Heart left ventricle (tissue), 16 donors: ENCODE results near the gene PRSS23. TPM values are rescaled to one million over a fixed set of nuclear protein-coding genes. Genes with fewer than 3 reads are reported as not detected.

Source experiments
- ATAC-seq, 4 donors: fragments of 200-7000 bp; cut with Tn5 transposase; one replicate each; pipeline ENCODE4 v1.9.1; 2020 to 2022; ENCODE audit warnings: moderate library complexity in 4 of 4, mild to moderate bottlenecking in 3 of 4, moderate number of reproducible peaks in 1 of 4
- DNase-seq, 5 donors: peaks; one replicate each; pipeline ENCODE4 v3.0.0-alpha.2; 2020
- H3K27ac ChIP-seq, 12 donors: fragments of 200-600 bp; sonication (generic) in 4 of 12; one replicate each; pipeline versions ENCODE4 v1.5.0 to v1.8.0; 2016 to 2022; ENCODE audit warnings: mild to moderate bottlenecking in 2 of 12
- H3K27me3 ChIP-seq, 9 donors: fragments of 200-600 bp; sonication (generic) in 2 of 9; one replicate each; pipeline versions ENCODE4 v1.5.1 to v1.8.0; 2016 to 2022; ENCODE audit warnings: mild to moderate bottlenecking in 3 of 9
- H3K36me3 ChIP-seq, 9 donors: fragments of 200-600 bp; sonication (generic) in 2 of 9; one replicate each; pipeline versions ENCODE4 v1.5.0 to v1.8.0; 2018 to 2022; ENCODE audit warnings: mild to moderate bottlenecking in 2 of 9
- H3K4me1 ChIP-seq, 12 donors: fragments of 200-600 bp; sonication (generic) in 4 of 12; one replicate each; pipeline versions ENCODE4 v1.5.0 to v1.8.0; 2016 to 2022; ENCODE audit warnings: mild to moderate bottlenecking in 3 of 12
- H3K4me3 ChIP-seq, 12 donors: fragments of 200-600 bp; sonication (generic) in 4 of 12; one replicate each; pipeline versions ENCODE4 v1.5.0 to v1.8.0; 2017 to 2022; ENCODE audit warnings: mild to moderate bottlenecking in 9 of 12, moderate library complexity in 4 of 12
- H3K9me3 ChIP-seq, 12 donors: fragments of 200-600 bp; sonication (generic) in 4 of 12; one replicate each; pipeline versions ENCODE4 v1.5.0 to v1.8.0; 2016 to 2022; ENCODE audit warnings: mild to moderate bottlenecking in 1 of 12
- POLR2A ChIP-seq, 2 donors: fragments of 450-650 bp; IDR thresholded peaks; one replicate each; pipeline ENCODE4 v1.6.1; 2017; ENCODE audit warnings: antibody characterized with exemption in 2 of 2, mild to moderate bottlenecking in 2 of 2, moderate library complexity in 2 of 2
- WGBS, 4 donors: extraction: QIAGEN DNeasy Blood & Tissue Kit in 2 of 4; methylation state at CpG; one replicate each; pipeline versions ENCODE4 v1.1.5 to v1.1.7; 2013 to 2018; 5-methylcytosine and 5-hydroxymethylcytosine counted together
- intact Hi-C, 10 donors: fragments of 100-400 bp; cut with DNase I; formaldehyde crosslinking; loops; one replicate each; pipeline versions ENCODE4 v1.11.1 to v1.14.2; 2022
- polyA plus RNA-seq, 2 donors: library from polyadenylated mRNA; stranded (reverse); fragments of 200-250 nt; gene quantifications; one replicate each; pipeline ENCODE4 v1.2.3, GENCODE V29; 2013
- total RNA-seq, 9 donors: library from RNA; depleted of rRNA in 2 of 9; stranded (reverse); fragments of >200 nt in 2 of 9; fragmentation: NEBNext Ultra II Directional in 3 of 9; extraction: Animal tissue kit (Norgen Biotek cat#: 25700) in 3 of 9; gene quantifications; one replicate each; pipeline versions ENCODE4 v1.1.0 to v1.2.4, GENCODE V29; 2016 to 2023
- TF ChIP-seq, protein P1 (sequence below), 12 donors: fragments of 200-600 bp; sonication (generic) in 4 of 12; IDR thresholded peaks; one replicate each; pipeline versions ENCODE4 v1.5.0 to v1.8.0; 2018 to 2022; ENCODE audit warnings: antibody characterized with exemption in 12 of 12, mild to moderate bottlenecking in 5 of 12
- donor health status: ischemic (EF 13 %, LVEDD 7.1; RV severe dilation, severe dysfunction).
- donor health status: healthy with polysubstance abuse.
- donor health status: DM: no; HTN: yes; CAD: no.
- donor health status: DM: no; HTN: no; CAD: no.
- donor health status: ischemic (EF 25% LVEDD 6.9; RV normal size, moderate dysfunction).
- donor health status: ischemic (EF 25% LVEDD 5.7; RV mildly dilated, moderate dysfunction).
- donor health status: healthy.
- donor health status: DM: yes; HTN: yes; CAD: no.
- donor health status: ischemic (EF 35%, LVEDD 5.7; RV mildly dilated, moderate dysfunction).
- donor health status: nonischemic (EF 11% LVEDD 7.7; RV severe dilation, severe dysfunction).
- donor health status: DM: yes; HTN: yes; CAD: no.
- donor health status: PGD.
- donor health status: ischemic (EF 29% LVEDD 5.4; RV normal size, mild dysfunction).
- donor health status: nonischemic (EF 23%, LVEDD 6.1; RV moderate dilation, normal function).

PRSS23 gene
- total and polyA plus RNA-seq, 11 donors = 3.0 to 36.8 (median 15.9) TPM

DNA sequence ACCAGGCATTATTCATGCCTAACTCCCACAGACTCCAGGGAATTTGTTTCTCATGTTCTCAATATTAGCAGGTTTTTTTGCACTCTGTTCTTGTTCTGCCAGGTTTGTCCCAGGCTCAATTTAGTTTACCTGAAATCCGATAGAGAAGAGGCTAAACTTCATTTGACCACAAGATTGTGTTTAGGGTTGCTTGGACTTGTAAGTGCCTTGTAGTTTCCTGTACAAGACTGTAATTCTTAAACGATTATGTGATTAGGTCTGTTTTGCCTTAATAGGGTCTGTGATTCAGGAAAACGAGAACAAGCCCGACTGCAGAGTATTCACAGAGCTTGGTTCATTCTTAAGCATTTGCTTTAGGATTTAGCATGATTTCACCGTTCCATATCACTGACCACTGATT, 1.8 kb downstream of the PRSS23 start:
- peaks cover 0 to 39% (median 18%) of the 10 kb centered on the region in 12 donors for H3K4me1 ChIP-seq
- no peaks in the 10 kb centered on the region for H3K9me3 ChIP-seq
- no peaks in the 10 kb centered on the region for H3K36me3 ChIP-seq
- peak overlapping the region in 1 of 12 donors; percentile 83 for H3K27ac ChIP-seq
- DNase-seq (no peak), ATAC-seq (no peak)
- WGBS, 4 donors = 63 to 77% (median 71%) methylated on average over 5 of the region's 5 CpGs
- peak overlapping the region in 6 of 12 donors; percentile 16 to 92 (median 77) for H3K4me3 ChIP-seq
- peaks cover 0 to 15% (median 0%) of the 10 kb centered on the region in 9 donors for H3K27me3 ChIP-seq
- intact Hi-C loops = loop anchor here in 8 of 10 donors (1.0 to 10.0 kb wide), 6 partner anchors 127 to 345 kb away; partner anchors contain the start of gene ME3 (in 4 of the 8)
- TF ChIP-seq, protein P1, sequence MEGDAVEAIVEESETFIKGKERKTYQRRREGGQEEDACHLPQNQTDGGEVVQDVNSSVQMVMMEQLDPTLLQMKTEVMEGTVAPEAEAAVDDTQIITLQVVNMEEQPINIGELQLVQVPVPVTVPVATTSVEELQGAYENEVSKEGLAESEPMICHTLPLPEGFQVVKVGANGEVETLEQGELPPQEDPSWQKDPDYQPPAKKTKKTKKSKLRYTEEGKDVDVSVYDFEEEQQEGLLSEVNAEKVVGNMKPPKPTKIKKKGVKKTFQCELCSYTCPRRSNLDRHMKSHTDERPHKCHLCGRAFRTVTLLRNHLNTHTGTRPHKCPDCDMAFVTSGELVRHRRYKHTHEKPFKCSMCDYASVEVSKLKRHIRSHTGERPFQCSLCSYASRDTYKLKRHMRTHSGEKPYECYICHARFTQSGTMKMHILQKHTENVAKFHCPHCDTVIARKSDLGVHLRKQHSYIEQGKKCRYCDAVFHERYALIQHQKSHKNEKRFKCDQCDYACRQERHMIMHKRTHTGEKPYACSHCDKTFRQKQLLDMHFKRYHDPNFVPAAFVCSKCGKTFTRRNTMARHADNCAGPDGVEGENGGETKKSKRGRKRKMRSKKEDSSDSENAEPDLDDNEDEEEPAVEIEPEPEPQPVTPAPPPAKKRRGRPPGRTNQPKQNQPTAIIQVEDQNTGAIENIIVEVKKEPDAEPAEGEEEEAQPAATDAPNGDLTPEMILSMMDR (IDR thresholded peaks at IDR 0.05) = no peak
- no peak for TF ChIP-seq POLR2A (IDR thresholded peaks at IDR 0.05)

DNA sequence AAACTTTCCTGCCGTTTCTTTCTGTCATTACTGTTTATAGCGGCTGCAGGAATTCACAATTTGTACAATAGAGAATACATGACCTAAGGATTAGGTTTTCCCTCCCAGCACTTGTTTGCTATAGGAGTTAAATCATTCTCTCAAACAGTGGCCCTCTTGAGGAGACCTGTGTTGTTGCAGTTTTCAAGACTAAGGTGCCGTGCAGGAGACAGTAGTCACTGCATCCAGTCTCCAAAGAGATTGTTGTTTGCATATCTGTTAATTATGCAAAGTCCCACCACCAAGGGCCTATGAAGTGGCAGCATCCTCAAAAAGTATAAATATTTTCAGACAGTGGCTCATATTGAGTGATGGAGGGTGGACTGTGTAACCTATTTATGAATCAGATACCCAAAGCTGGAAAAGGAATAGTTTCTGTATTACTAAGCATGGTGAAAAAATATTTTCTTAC, 2.3 kb downstream of the PRSS23 start:
- Histone ChIP-seq H3K9me3 (no peaks in the 10 kb centered on the region), H3K4me3 (peak overlapping the region in 6 of 12 donors; percentile 15 to 92 (median 75)), H3K36me3 (no peaks in the 10 kb centered on the region), H3K27me3 (peaks cover 0 to 15% (median 0%) of the 10 kb centered on the region in 9 donors), H3K27ac (peak overlapping the region in 1 of 12 donors; percentile 83), H3K4me1 (peaks cover 0 to 39% (median 18%) of the 10 kb centered on the region in 12 donors)
- peak in 2 of 4 donors; percentile 20 to 47 for ATAC-seq
- DNase-seq = no peak
- intact Hi-C loops = loop anchor here in 8 of 10 donors (1.0 to 10.0 kb wide), 6 partner anchors 128 to 345 kb away; partner anchors contain the start of gene ME3 (in 4 of the 8)
- WGBS, 4 donors = 26 to 36% (median 31%) methylated on average over 3 of the region's 3 CpGs
- TF ChIP-seq, protein P1 (IDR thresholded peaks at IDR 0.05) = peak; percentile 28 to 64 (median 44)
- no peak for TF ChIP-seq POLR2A (IDR thresholded peaks at IDR 0.05)

DNA sequence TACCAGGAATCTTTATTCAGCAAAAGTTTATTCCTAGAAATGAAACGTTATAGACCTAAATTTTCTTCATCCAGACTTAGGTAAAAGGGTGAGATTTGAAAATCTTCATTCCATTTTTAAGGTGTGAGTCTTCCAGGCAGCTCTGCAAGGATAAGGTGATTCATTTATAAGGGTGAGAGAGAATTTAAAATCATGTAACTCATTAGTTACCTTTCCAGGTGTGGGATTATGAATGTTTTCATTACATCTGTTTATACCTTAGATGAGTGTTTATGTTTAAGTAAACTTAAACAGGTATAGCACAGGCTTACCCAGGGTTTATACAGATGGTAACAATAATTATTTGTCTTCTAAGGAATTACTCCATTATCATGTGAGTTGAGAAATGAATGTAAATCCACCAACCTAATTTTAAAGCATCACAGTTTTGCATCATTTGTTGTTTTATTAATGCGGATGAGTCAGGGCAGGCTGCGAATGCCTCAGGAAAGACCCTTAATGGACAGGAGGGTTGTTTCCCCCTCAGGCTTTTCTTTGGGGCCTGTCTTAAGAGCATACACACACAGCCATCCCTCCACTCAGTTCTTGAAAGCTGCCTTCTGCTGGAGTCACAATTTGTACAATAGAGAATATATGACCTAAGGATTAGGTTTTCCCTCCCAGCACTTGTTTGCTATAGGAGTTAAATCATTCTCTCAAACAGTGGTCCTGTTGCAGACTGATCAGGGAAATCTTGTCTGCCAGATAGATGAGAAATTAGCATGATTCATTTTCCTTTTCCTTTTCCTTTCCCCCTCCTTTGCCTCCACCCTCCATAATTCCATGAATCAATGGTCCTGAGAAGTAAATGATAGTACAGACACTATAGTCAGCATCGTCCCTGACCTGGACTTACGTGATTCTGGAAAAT, 3.0 kb downstream of the PRSS23 start:
- H3K36me3 ChIP-seq = no peaks in the 10 kb centered on the region
- intact Hi-C loops = loop anchor here in 8 of 10 donors (2.0 to 10.0 kb wide), 6 partner anchors 129 to 346 kb away; partner anchors contain the start of gene ME3 (in 4 of the 8)
- WGBS, 4 donors = 77 to 88% (median 81%) methylated on average over 5 of the region's 5 CpGs
- H3K27me3 ChIP-seq = peaks cover 0 to 15% (median 0%) of the 10 kb centered on the region in 9 donors
- no peaks in the 10 kb centered on the region for H3K9me3 ChIP-seq
- peak overlapping the region in 1 of 12 donors; percentile 85 for H3K4me3 ChIP-seq
- H3K27ac ChIP-seq = peak overlapping the region in 1 of 12 donors; percentile 40
- DNase-seq (no peak), ATAC-seq (no peak)
- peaks cover 0 to 39% (median 18%) of the 10 kb centered on the region in 12 donors for H3K4me1 ChIP-seq
- TF ChIP-seq, protein P1 (IDR thresholded peaks at IDR 0.05) = no peak
- no peak for TF ChIP-seq POLR2A (IDR thresholded peaks at IDR 0.05)

DNA sequence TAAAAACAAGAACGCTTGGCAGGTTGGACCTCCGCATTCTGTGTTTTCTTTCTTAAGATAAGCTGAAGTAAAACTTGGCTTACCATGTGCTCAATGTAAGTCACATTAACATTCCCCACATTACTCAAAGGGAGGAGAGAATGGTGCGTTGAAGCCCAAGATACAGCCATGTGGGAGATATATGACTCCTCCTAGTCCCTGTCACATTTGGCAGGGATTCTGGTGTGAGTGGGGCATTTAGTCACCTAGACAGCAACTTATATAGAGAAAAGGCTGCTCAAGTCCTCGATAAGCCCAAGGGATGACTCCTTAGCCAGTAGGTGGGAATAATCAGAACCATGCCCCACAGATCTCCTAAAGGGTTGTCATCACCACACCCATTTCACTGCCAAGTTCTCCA, 4.6 kb downstream of the PRSS23 start:
- TF ChIP-seq POLR2A (IDR thresholded peaks at IDR 0.05) = no peak
- TF ChIP-seq, protein P1 (IDR thresholded peaks at IDR 0.05) = no peak
- WGBS, 4 donors = 84 to 91% (median 86%) methylated on average over 4 of the region's 4 CpGs
- DNase-seq (no peak), ATAC-seq (no peak)
- H3K36me3 ChIP-seq = peaks cover 0 to 5% (median 0%) of the 10 kb centered on the region in 9 donors
- peaks cover 0 to 39% (median 15%) of the 10 kb centered on the region in 12 donors for H3K4me1 ChIP-seq
- intact Hi-C loops = loop anchor here in 8 of 10 donors (2.0 to 10.0 kb wide), 6 partner anchors 130 to 348 kb away; partner anchors contain the start of gene ME3 (in 4 of the 8)
- H3K27me3 ChIP-seq = peaks cover 0 to 11% (median 0%) of the 10 kb centered on the region in 9 donors
- H3K4me3 ChIP-seq = no peak overlapping the region
- H3K9me3 ChIP-seq = no peaks in the 10 kb centered on the region
- H3K27ac ChIP-seq = peak overlapping the region in 5 of 12 donors; percentile 5 to 62 (median 20)
